Hepatocyte (in vitro differentiated cells): ENCODE results near the gene YPEL1.

Source experiments
- EZH2phosphoT487 ChIP-seq: fragments of 200-600 bp; sonication (generic); IDR thresholded peaks from one replicate; pipeline ENCODE4 v1.6.1; 2018; ENCODE audit warnings: antibody characterized with exemption, mild to moderate bottlenecking, low read depth, moderate library complexity; ENCODE audit not compliant: unreplicated experiment, severe bottlenecking
- TF ChIP-seq, protein P1 (sequence below): fragments of 200-600 bp; sonication (generic); IDR thresholded peaks from 2 replicates; pipeline ENCODE4 v1.5.1; 2016; ENCODE audit warnings: antibody characterized with exemption, mild to moderate bottlenecking; ENCODE audit not compliant: poor library complexity

DNA sequence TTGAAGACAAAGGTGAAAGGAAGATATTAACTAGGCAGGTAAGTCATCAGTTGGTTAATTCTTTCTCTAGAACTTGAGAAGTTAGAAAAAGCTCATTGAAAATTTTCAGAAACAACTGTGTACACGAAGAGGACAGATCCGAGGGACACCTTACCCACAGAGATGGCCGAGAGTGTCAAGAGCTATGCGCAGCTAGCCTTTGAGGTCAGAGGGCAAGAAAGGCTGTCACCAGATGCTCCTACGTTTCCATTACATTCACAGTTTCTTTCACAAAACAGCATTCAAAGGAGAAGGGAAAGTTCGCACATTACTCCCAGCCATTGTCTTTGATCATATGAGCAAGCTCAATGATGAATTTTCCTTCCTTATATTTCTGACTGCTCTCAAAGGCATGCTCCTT is 34.8 kb downstream of the YPEL1 start:
- TF ChIP-seq, protein P1, sequence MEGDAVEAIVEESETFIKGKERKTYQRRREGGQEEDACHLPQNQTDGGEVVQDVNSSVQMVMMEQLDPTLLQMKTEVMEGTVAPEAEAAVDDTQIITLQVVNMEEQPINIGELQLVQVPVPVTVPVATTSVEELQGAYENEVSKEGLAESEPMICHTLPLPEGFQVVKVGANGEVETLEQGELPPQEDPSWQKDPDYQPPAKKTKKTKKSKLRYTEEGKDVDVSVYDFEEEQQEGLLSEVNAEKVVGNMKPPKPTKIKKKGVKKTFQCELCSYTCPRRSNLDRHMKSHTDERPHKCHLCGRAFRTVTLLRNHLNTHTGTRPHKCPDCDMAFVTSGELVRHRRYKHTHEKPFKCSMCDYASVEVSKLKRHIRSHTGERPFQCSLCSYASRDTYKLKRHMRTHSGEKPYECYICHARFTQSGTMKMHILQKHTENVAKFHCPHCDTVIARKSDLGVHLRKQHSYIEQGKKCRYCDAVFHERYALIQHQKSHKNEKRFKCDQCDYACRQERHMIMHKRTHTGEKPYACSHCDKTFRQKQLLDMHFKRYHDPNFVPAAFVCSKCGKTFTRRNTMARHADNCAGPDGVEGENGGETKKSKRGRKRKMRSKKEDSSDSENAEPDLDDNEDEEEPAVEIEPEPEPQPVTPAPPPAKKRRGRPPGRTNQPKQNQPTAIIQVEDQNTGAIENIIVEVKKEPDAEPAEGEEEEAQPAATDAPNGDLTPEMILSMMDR: no peak
- no peak for TF ChIP-seq EZH2phosphoT487
